GM19238 (cell line): ENCODE measurements around the gene PLCZ1.
"Not testable (repeated sequence)": the region's sequence is repeated elsewhere in the genome, so short reads cannot be mapped to it uniquely, and the experiment has no call there.

Experiments used
- DNase-seq: peaks from one replicate; pipeline ENCODE4 v3.0.0; 2011; ENCODE audit warnings: low spot score; ENCODE audit not compliant: insufficient read length

The PLCZ1 gene, protein sequence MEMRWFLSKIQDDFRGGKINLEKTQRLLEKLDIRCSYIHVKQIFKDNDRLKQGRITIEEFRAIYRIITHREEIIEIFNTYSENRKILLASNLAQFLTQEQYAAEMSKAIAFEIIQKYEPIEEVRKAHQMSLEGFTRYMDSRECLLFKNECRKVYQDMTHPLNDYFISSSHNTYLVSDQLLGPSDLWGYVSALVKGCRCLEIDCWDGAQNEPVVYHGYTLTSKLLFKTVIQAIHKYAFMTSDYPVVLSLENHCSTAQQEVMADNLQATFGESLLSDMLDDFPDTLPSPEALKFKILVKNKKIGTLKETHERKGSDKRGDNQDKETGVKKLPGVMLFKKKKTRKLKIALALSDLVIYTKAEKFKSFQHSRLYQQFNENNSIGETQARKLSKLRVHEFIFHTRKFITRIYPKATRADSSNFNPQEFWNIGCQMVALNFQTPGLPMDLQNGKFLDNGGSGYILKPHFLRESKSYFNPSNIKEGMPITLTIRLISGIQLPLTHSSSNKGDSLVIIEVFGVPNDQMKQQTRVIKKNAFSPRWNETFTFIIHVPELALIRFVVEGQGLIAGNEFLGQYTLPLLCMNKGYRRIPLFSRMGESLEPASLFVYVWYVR

DNA sequence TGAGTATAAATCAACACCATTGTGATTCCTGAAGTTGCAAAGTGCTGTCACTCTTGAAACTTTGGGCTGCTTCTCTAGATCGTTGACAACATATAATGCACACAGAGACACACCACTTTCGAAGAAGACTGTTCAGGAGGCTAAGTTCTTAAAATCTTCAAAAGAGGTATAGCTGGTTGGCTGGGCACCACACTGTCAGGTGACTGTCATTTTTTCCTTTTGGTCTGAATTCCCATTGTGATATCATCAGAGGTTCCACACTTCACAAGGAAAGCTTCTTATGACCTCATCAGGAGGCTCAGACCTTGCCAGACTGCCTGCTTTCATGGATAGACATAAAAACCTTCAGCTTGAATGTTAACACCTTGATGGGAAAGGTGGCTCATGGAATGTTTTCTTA, at the start of gene PLCZ1, which contains the start of gene CAPZA3:
PLCZ1 (minus strand) TSS at position 194 of the 400 bp plus-strand sequence. CDS start 641 bp downstream, outside the sequence.
CAPZA3 (plus strand) TSS at position 301 of the 400 bp plus-strand sequence. CDS start 150 bp downstream, outside the sequence.
- no peak for DNase-seq

DNA sequence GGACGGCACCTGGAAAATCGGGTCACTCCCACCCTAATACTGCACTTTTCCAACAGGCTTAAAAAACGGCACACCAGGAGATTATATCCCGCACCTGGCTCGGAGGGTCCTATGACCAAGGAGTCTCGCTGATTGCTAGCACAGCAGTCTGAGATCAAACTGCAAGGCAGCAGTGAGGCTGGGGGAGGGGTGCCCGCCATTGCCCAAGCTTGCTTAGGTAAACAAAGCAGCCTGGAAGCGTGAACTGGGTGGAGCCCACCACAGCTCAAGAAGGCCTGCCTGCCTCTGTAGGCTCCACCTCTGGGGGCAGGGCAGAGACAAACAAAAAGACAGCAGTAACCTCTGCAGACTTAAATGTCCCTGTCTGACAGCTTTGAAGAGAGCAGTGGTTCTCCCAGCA, 47.7 kb upstream of the PLCZ1 start:
- DNase-seq = not testable (repeated sequence)

DNA sequence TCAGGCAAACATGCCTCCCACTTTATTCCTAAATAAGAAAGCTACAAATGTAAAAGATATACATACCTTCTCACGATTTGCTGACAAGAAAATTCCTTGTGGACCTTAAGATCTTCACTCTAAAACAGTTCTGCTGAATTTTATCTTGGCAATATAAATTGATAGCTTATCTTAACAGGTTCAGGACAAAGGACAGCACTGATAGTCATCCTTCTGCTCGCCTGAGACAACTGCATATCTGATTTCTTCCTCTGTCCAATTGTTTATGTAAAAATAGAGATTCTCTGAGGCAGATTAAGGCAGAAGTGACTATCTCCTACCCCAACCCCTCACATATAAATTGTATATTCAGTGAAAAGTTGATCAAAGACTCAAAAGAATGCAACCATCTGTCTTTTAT, 45.0 kb upstream of the PLCZ1 start:
- DNase-seq = no peak

DNA sequence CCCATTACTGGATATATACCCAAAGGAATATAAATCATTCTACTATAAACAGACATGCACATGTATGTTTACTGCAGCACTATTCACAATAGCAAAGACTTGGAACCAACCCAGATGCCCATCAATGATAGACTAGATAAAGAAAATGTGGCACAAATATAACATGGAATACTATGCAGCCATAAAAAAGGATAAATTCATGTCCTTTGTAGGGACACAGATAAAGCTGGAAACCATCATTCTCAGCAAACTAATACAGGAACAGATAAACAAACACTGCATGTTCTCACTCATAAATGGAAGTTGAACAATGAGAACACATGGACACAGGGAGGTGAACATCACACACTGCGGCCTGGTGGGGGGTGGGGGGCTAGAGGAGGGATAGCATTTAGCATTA, 28.7 kb upstream of the PLCZ1 start:
- DNase-seq = not testable (repeated sequence)

DNA sequence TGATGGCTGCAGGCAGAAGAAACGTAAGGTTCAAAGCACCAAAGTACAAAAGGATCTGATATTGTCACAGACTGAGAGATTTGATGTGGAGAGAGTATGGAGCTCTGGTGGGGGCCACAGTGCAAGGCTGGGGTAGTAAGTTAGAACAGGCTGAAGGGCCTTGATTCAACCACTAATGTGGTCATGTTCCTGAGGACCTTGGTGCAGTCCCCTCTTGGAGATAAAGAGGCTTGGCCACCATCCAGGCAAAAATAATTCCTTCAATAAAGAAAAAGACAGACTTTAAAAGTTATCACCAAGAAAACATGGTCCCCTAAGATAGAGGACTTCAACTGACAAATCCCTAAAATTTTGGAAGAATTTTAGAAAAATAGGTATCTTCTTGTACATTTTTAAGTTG, 17.5 kb upstream of the PLCZ1 start:
- no peak for DNase-seq

DNA sequence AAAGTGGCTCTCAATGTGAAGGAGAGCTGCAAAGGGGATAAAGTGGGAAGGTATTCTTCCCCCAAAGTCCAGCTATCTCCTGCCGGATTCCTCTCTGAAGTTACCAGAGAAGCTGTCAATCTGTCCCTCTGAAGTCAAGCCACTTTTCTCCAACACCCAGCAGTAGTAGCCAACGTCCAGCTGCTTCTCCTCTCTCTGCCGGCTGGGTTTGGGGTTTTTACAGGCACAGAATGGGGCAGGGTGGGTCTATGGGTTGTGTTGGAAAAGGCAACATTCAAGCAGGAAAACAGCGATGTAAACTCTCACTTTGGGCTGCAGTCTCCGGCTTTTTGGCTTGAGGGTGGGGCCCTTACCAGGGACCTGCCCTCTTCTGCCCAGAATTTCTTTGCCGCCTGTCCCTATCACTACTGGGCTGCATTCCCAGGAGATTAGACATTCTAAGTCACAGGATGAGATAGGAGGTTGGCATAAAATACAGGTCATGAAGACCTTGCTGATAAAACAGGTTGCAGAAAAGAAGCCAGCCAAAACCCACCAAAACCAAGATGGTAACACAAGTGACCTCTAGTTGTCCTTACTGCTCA, 16.4 kb upstream of the PLCZ1 start:
- DNase-seq = no peak

DNA sequence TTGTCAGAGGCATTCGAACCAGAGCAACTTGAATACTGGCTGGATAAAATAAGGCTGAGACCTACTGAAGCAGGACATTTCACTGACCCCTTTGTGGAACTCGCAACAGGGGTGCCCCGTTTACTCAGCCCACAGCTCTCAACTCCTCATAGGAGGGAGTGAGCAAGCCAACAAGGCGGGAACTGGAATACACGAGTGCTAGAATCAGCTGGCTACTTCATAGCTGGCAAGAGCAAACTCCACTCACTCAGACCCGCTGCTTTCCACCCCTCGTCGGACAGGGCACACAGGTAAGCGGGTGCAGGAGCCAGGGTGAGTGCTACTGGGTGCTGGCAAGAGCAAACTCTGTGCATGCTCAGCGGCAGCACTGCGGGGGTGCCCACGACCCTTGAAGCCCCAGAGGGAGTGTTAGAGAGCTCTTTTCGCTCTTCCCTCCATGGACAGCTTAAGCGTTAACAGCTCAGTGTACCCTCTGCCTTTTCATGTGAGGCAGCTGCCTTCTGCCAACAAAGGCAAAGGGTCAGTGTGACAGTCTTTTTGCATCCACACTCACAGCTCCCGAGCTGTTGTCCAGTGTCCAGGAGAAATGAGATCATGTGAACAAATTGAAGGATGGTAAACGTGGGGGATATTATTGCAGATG, 15.8 kb upstream of the PLCZ1 start:
- DNase-seq = no peak

DNA sequence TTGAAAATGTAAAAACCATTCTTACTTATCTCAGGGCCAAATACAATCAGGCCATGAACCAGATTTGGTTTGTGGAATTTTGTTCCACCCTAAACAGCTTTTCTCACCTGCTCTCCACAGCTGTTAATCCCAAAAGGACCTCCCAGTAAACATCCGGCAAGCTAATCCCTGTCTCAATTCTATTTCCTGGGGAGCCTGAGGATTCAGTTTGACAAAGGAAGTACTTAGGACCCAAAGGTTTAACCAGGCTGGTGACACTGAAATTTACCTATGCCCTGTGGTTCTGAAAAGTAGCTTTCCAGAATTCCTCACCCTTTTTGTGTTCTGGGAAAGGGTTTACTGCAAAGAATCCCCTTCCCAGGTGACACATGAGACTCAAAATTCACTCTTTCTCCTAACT, 15.1 kb upstream of the PLCZ1 start:
- DNase-seq = no peak

DNA sequence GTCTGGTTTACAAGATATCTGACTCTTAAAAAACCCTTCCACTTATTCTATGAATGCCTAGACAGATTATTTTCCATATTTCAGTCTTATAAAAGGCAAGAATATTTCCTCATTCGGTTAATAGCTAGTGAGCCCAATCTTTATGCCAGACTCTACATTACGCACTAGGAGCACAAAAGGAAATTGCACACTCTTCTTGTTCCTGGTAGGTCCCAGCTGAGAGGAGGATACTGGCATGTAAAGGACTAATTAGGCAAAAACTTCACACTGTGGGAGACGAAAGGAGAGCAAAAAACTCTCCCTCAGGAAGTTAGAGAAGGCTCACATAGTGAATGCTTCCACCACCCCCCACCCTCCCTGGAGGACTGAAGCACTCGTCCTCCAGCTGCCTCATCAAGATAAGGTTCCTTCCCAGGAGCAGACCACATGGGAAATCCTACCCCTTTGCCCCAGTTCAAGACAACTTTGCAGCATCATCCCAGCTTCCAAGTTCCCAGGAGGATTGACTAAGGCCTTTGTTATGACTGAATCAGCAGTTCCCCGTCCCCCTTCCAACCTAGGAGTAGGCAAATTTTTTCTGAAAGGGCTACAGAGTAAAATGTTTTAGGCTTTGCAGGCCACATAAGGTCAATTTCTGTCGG, 14.6 kb upstream of the PLCZ1 start:
- DNase-seq = no peak

DNA sequence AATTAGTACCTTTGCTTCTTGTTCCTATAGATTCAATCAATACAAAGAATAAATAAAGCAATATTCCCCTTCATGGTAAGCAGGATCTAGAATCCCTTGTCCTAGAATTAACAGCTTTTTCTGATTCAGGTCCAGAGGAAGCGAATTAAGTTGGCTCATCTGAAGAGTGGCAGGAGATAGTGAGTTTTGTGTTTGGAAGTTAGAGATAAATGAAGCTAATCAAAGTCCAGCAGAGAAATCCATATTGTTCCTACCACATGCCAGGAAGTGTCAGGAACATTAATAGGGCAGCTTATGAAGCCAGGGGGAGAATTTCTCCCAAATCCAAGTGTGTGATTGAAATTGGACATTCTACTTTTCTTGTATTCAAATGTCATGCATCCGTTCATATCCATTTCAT, 14.1 kb upstream of the PLCZ1 start:
- no peak for DNase-seq

DNA sequence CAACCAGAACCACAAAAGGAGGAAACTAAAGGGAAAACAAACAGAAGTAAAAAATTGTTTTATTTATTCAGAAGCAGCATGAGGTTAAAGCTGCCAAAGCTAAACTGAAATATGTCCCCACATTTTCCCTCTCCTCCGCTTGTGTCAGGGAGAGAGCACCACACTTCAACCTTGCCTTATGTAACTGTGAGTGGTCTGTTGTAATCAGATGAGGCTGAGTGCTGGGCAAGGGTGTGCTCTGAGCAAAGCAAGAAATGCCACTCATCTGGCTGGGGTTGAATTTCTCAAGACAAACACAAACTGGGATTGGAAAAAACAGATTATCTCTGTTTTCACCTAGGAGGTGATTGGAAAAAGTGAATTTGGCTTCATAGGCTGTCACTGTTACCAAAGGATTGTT, 12.3 kb upstream of the PLCZ1 start:
- DNase-seq = no peak

DNA sequence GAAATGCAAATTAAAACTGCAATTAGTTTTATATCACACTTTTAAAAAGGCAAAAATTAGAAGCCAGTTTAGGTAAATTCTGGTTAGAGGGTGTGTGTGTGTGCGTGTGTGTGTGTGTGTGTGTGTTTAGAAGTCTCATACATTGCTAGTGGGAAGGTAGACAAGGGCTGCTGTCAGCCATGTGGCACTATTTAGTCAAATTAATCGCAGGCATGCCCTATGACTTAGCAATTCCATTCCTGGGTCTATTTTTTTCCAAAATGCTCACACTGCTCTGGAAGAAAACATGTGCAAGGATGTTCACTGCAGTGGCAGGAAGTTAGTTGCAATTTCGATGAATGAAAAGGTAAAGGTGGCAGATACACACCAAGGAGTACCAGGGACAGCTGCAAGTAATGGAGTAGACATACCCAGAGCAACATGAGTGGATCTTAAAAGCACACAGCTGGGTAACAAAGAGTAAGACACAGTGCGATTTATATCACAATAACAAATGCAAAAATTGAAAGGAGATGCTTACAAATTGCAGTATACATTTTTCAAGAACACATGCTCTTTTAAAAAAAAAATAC, 11.7 kb upstream of the PLCZ1 start:
- DNase-seq = no peak

DNA sequence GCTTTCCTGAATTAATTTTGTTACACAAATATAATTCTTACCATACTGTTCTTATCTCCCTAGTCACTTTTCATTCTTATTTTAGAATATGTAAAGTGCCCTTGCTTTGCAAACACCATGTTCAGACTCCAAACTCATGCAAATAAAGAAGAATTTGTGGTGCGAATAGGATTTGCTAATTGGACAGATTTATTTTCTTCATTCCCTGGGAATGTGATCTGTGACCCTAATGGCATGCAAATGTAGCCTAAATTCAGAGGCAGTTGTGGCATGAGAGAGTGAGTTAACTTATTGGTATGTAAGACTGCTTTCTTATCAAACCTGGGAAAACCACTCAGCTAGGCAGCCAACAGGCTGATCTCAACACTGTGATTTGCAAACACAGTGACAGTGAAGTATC, 10.1 kb upstream of the PLCZ1 start:
- DNase-seq = no peak

DNA sequence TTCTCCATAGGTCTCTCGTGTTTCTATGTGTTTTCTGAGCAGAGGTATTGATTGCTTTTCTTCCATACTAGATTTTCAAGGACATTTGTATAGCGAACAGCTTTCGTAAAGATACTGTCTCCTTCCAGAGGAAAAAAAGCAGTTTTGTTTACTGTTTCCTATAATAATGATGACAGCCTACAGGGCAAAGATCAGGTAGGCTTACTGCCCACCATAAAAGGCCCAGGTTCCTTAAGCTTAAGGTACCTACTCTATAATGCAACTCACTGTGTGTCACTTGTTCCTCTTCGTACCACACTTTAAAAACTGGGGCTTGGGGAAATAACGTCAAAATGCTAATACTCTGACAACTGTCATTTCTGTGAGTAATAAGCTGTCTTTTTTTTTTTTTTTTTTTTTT, 6.7 kb downstream of the PLCZ1 start:
- no peak for DNase-seq

DNA sequence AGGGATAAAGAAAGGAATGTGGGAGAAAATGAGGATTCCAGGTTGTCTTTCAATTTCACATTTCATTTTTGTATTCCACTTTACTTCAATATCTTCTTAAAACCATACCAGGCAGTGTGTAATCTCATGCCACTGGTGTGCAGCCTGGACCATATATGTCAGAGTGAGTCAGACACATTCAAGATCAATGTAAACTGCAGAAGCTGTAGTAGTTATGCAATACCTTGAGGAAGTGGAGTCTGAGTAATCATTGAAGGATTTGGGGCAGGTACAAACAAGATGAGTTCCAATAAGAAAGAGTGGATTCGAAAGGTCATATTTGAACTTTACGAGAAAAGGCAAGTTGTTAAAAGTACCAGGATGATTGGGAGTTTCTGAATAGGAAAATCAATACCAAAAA, 14.1 kb downstream of the PLCZ1 start:
- DNase-seq = no peak

DNA sequence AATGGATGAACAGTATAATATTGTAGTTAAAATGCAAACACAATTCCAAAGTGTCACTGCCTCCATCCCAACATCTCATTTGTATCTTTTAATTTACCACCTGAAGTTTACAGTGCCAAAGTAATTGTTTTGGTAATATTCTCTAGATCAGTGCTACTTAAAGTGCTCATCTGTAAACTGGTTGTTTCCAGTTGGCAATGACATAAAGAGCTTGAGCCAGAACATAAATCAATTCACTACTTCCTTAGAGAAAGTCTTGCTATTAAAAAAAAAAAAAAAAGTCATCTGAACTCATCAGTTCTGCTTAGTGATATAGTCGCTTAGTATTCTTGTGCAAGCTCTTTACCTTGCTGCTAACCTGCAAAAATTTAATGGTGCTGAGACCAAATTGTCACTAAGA, 16.4 kb downstream of the PLCZ1 start:
- DNase-seq = no peak

DNA sequence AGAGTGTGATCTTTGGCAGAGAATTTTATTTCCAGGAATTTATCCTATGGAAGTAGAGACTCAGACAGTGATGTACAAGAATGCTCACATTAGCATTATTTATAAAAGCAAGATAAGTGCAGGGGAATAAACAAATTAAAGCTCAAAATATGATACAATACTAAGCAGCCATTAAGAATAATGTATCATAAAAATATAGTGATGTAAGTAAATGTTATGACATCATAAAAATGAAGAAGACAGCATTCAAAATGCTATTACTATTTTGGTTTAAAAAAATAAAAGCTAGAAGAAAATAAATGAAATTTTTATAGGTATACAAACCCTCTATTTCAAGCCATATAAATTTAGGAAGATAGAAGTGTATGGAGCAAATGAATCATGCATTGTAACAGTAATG, 17.1 kb downstream of the PLCZ1 start:
- no peak for DNase-seq

DNA sequence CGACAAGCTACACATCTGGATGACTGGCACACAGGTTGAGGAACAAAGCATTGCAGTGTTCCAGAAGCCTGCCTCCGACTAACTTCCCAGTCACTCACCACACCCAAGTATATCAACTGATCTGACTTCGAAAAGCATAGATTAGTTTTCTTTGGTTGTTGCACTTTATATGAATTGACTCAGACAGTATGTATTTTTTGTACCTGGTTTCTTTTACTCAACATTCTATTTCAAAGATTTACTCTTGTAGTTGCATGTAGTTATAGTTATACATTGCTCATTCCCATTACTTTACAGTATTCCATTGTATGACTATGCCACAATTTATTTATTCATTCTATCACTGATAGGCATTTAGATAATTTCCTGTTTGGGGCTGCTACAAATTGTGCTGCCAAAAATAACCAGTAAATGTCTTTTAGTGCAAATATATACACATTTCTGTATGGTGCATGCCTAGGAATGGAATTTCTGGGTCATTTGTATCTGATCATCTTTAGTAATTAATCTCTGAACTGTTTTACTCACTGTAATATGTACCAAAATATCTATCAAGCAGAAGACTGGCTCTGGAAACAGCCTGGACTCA, 17.8 kb downstream of the PLCZ1 start:
- no peak for DNase-seq

DNA sequence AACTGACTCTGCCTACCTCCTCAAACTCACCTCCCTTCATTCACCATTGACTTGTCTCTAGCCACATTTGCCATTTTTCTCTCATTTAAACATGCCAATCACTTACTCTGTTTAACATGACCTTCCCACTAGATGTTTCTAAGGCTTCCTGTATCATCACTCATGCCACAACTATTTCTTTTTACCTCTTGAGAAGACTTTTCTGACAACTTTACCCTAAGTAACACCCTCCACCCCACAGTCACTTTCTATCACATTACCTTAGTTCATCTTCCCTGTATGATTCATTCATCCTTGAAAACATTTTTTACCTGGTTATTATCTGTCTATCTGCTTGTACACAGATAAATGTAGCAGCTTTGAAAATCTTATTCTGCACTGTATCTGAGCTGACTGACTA, 19.4 kb downstream of the PLCZ1 start:
- no peak for DNase-seq

DNA sequence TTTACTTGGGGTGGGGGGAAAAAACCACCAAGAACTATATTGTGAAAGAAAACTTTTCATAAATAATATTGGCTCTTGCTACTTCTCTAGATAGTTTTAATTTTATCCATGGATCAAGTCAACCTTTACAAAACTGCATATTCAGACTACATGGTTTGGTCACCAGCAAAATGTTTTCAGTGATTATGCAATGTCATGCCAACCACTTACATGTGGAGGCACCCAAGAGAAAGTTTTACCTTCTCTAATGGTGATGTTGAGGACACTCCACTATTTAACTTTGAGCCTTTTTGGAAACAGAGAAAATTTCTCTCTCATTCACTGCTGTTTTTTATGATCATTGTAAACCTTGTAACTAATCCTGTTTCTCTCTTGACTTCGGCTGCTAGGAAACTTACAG, 21.6 kb downstream of the PLCZ1 start:
- DNase-seq = no peak

DNA sequence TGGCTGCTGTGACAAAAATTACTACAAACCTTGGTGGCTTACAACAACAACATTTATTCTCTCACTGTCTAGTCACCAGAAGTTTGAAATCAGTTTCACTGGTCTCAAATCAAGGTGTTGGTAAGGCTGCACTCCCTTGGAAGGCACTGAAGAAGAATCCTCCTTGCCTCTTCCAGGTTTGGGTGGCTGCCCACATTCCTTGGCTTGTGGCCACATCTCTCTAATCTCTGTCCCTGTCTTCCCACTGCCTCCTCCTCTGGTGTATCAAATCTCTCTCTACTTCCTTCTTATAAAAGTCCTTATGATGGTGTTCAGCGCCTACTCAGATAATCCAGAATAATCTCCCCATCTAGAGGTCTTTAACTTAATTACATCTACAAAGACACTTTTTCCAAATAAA, 31.0 kb downstream of the PLCZ1 start:
- no peak for DNase-seq
